Dendritic cell treated with granulocyte-macrophage colony-stimulating factor and Interleukin-4, amounts not matched to agents 40 ng/mL and 50 ng/mL, for 4 days (primary cell): ENCODE measurements around the gene HNF1B.

Source experiments
- H3K27ac Mint-ChIP-seq: one replicate; pipeline ENCODE4 v1.8.0; 2022; ENCODE audit warnings: mild to moderate bottlenecking, mixed read lengths
- H3K27me3 Mint-ChIP-seq: one replicate; pipeline ENCODE4 v1.8.0; 2022; ENCODE audit warnings: mild to moderate bottlenecking, mixed read lengths
- H3K36me3 Mint-ChIP-seq: one replicate; pipeline ENCODE4 v1.8.0; 2022; ENCODE audit warnings: low read depth, mixed read lengths
- H3K4me1 Mint-ChIP-seq: one replicate; pipeline ENCODE4 v1.8.0; 2022; ENCODE audit warnings: low read depth, mixed read lengths
- H3K4me3 Mint-ChIP-seq: one replicate; pipeline ENCODE4 v1.8.0; 2022; ENCODE audit warnings: mild to moderate bottlenecking, moderate library complexity, mixed read lengths
- H3K9me3 Mint-ChIP-seq: one replicate; pipeline ENCODE4 v1.8.0; 2022; ENCODE audit warnings: mixed read lengths
- intact Hi-C: fragments of 100-400 bp; cut with micrococcal nuclease; formaldehyde crosslinking; loops from one replicate; pipeline ENCODE4 v1.15.0; 2022

The HNF1B gene

GRCh38 chr17:37772982-37773381 lies 28.1 kb upstream of the HNF1B start:
- no peaks in the 10 kb centered on the region for H3K9me3 Mint-ChIP-seq
- intact Hi-C loops, result no loop called here
- peaks cover 17% of the 10 kb centered on the region for H3K4me1 Mint-ChIP-seq
- no peak overlapping the region for H3K4me3 Mint-ChIP-seq
- H3K27me3 Mint-ChIP-seq, result peaks cover 4% of the 10 kb centered on the region
- no peak overlapping the region for H3K27ac Mint-ChIP-seq
- no peaks in the 10 kb centered on the region for H3K36me3 Mint-ChIP-seq

DNA sequence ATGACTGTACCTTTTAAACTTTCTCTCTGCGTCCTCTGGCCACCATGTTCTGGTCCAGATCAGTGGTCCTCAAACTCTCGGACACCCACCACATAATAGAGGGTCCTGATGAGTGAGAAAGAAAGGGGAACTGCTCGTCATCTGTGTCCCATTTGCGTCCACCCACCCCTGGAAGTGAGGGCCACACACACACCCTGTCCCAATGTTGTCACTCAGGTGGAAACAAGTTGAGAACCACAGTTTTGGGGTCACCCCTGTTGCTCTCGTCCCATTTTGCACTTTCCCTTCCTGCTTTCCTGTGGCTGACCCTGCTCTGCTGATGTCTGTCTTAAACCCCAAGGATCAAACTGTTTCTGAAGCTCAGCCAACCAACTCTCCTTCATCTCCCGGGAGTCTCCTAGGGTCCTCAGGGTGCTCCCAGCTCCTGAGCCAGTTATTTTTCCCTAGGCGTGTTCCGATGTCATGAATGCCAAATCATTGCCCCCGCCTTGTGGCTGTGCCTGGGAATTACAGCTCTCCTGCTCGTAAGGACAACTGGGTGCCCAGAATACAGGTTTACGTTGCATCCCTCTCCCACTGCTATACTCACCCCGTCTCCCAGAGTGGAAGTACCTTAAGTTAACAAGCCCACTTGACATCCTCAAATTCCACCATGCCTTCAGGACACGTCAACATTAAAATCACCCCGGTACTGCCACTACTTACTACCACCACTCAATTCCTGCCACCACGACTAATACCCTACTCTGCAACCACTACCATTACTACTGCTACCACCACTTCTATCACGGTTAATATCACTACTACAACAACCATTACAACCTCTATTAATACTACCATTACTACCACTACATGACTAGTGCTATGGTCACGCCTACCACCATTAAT lies 26.0 kb upstream of the HNF1B start:
- no peaks in the 10 kb centered on the region for H3K36me3 Mint-ChIP-seq
- H3K4me1 Mint-ChIP-seq, result peaks cover 36% of the 10 kb centered on the region
- H3K27ac Mint-ChIP-seq, result no peak overlapping the region
- H3K9me3 Mint-ChIP-seq, result no peaks in the 10 kb centered on the region
- intact Hi-C loops, result loop anchor here (1.0 kb wide), 1 partner anchor 70 kb away; no protein-coding TSS in a partner anchor
- H3K27me3 Mint-ChIP-seq, result peaks cover 6% of the 10 kb centered on the region
- H3K4me3 Mint-ChIP-seq, result no peak overlapping the region

DNA sequence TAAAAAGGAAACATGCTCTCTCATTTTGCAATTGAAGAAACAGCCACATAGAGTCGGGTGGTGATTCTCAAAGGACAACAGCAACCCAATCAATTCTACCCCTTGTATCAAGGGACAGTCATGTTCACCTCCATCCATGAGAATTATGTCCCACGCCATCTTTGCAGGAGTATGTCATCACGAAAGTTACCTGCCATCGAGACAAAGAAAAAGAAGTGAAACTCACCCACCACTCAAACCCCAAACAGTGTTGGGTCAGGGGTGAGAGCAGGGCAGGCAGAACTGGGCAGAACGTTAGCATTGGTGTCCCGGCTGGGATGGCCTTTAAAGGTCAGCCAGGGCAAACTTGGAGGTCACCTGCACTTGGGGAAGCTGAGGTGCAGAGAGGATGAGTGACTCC lies 24.2 kb upstream of the HNF1B start:
- intact Hi-C loops, result no loop called here
- Mint-ChIP-seq H3K27ac (no peak overlapping the region), H3K27me3 (peaks cover 6% of the 10 kb centered on the region), H3K9me3 (no peaks in the 10 kb centered on the region), H3K4me1 (peaks cover 44% of the 10 kb centered on the region), H3K4me3 (no peak overlapping the region), H3K36me3 (no peaks in the 10 kb centered on the region)

DNA sequence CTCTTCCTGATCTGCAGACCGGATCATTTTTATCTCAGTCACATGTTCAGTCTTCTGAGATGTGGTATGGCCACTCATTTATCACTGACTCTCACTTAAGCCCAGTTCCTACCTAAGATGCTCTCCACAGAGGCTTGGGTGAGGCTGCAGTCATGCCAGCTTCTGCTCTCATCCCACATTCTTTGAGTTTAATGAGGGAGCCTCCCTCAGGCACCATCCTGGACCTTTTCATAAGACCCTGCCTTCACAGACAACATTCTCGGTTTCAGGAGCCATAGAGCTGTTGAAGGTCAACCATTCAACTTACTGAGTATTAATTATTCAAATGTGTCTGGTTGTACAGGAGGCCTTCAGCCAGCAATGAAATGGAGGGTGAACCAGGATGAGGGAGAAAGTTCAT lies 23.6 kb upstream of the HNF1B start:
- intact Hi-C loops, result no loop called here
- H3K27ac Mint-ChIP-seq, result no peak overlapping the region
- peaks cover 6% of the 10 kb centered on the region for H3K27me3 Mint-ChIP-seq
- H3K4me3 Mint-ChIP-seq, result no peak overlapping the region
- H3K36me3 Mint-ChIP-seq, result no peaks in the 10 kb centered on the region
- H3K9me3 Mint-ChIP-seq, result no peaks in the 10 kb centered on the region
- H3K4me1 Mint-ChIP-seq, result peaks cover 44% of the 10 kb centered on the region

- intact Hi-C loops, result no loop called here
Observed at GRCh38 chr17:37766971-37767370, 22.1 kb upstream of the HNF1B start.

GRCh38 chr17:37764383-37764782 lies 19.5 kb upstream of the HNF1B start:
- H3K9me3 Mint-ChIP-seq, result no peaks in the 10 kb centered on the region
- no peak overlapping the region for H3K27ac Mint-ChIP-seq
- H3K4me1 Mint-ChIP-seq, result peaks cover 54% of the 10 kb centered on the region
- peaks cover 2% of the 10 kb centered on the region for H3K27me3 Mint-ChIP-seq
- intact Hi-C loops, result no loop called here
- no peak overlapping the region for H3K4me3 Mint-ChIP-seq
- H3K36me3 Mint-ChIP-seq, result no peaks in the 10 kb centered on the region

More at GRCh38 chr17:37766971-37767370, 22.1 kb upstream of the HNF1B start:
- no peaks in the 10 kb centered on the region for H3K36me3 Mint-ChIP-seq
- no peak overlapping the region for H3K27ac Mint-ChIP-seq
- no peak overlapping the region for H3K4me3 Mint-ChIP-seq
- H3K4me1 Mint-ChIP-seq, result peaks cover 52% of the 10 kb centered on the region
- H3K27me3 Mint-ChIP-seq, result peaks cover 6% of the 10 kb centered on the region
- no peaks in the 10 kb centered on the region for H3K9me3 Mint-ChIP-seq

- Mint-ChIP-seq H3K9me3 (no peaks in the 10 kb centered on the region), H3K36me3 (no peaks in the 10 kb centered on the region), H3K4me3 (no peak overlapping the region), H3K27ac (no peak overlapping the region), H3K4me1 (peaks cover 59% of the 10 kb centered on the region), H3K27me3 (peaks cover under 1% of the 10 kb centered on the region)
- intact Hi-C loops, result no loop called here
Observed at GRCh38 chr17:37762666-37763065, 17.8 kb upstream of the HNF1B start.

DNA sequence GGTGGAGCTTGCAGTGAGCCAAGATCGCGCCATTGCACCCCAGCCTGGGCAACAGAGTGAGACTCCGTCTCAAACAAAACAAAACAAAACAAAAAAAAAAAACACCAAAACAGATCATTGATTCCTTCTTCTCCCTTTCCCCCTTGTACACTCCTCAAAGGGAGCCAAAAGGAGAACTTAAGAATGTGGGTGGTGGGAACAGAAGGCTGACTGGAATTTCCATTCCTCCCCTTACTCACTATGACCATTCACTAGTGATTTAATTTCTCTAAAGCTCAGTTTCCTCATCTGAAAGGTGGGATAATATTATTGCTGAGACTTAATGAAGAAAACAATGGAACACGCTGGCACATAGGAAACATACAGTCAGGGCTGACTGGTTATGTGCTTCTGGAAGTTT lies 17.1 kb upstream of the HNF1B start:
- Mint-ChIP-seq H3K27me3 (no peaks in the 10 kb centered on the region), H3K9me3 (no peaks in the 10 kb centered on the region), H3K36me3 (no peaks in the 10 kb centered on the region), H3K27ac (no peak overlapping the region), H3K4me3 (no peak overlapping the region), H3K4me1 (peaks cover 52% of the 10 kb centered on the region)
- intact Hi-C loops, result no loop called here

GRCh38 chr17:37761059-37761458 lies 16.2 kb upstream of the HNF1B start:
- Mint-ChIP-seq H3K4me1 (peaks cover 43% of the 10 kb centered on the region), H3K27me3 (no peaks in the 10 kb centered on the region), H3K4me3 (no peak overlapping the region), H3K27ac (no peak overlapping the region), H3K36me3 (no peaks in the 10 kb centered on the region), H3K9me3 (no peaks in the 10 kb centered on the region)
- intact Hi-C loops, result no loop called here

- no peaks in the 10 kb centered on the region for H3K36me3 Mint-ChIP-seq
- intact Hi-C loops, result no loop called here
- H3K9me3 Mint-ChIP-seq, result no peaks in the 10 kb centered on the region
- peaks cover 39% of the 10 kb centered on the region for H3K4me1 Mint-ChIP-seq
- H3K4me3 Mint-ChIP-seq, result no peak overlapping the region
- H3K27ac Mint-ChIP-seq, result peak overlapping the region; percentile 47
- H3K27me3 Mint-ChIP-seq, result no peaks in the 10 kb centered on the region
Observed at GRCh38 chr17:37759014-37759637, 14.3 kb upstream of the HNF1B start.

- Mint-ChIP-seq H3K9me3 (no peaks in the 10 kb centered on the region), H3K4me3 (no peak overlapping the region), H3K4me1 (peaks cover 30% of the 10 kb centered on the region), H3K27me3 (peaks cover 12% of the 10 kb centered on the region), H3K27ac (no peak overlapping the region), H3K36me3 (no peaks in the 10 kb centered on the region)
- intact Hi-C loops, result no loop called here
Observed at GRCh38 chr17:37756051-37756450, 11.2 kb upstream of the HNF1B start.

GRCh38 chr17:37755455-37755854 lies 10.6 kb upstream of the HNF1B start:
- Mint-ChIP-seq H3K27ac (no peak overlapping the region), H3K27me3 (peaks cover 15% of the 10 kb centered on the region), H3K4me1 (peaks cover 30% of the 10 kb centered on the region), H3K4me3 (no peak overlapping the region), H3K36me3 (no peaks in the 10 kb centered on the region), H3K9me3 (no peaks in the 10 kb centered on the region)
- intact Hi-C loops, result no loop called here

GRCh38 chr17:37754363-37754762 lies 9.5 kb upstream of the HNF1B start:
- intact Hi-C loops, result no loop called here
- H3K9me3 Mint-ChIP-seq, result no peaks in the 10 kb centered on the region

GRCh38 chr17:37752482-37752881 lies 7.6 kb upstream of the HNF1B start:
- no peaks in the 10 kb centered on the region for H3K36me3 Mint-ChIP-seq
- peaks cover 30% of the 10 kb centered on the region for H3K27me3 Mint-ChIP-seq
- intact Hi-C loops, result no loop called here
- no peaks in the 10 kb centered on the region for H3K9me3 Mint-ChIP-seq
- no peak overlapping the region for H3K4me3 Mint-ChIP-seq
- H3K27ac Mint-ChIP-seq, result no peak overlapping the region
- peaks cover 17% of the 10 kb centered on the region for H3K4me1 Mint-ChIP-seq

More at GRCh38 chr17:37754363-37754762, 9.5 kb upstream of the HNF1B start:
- Mint-ChIP-seq H3K27ac (no peak overlapping the region), H3K27me3 (peaks cover 18% of the 10 kb centered on the region), H3K36me3 (no peaks in the 10 kb centered on the region), H3K4me1 (peaks cover 26% of the 10 kb centered on the region), H3K4me3 (no peak overlapping the region)
